Stimulated activated CD8-positive, alpha-beta memory T cell treated with anti-CD3 and anti-CD28 coated beads, Interleukin-12 subunit alpha, Interleukin-12 subunit beta, amount 100 ng/mL, for 4 hours (primary cell): ENCODE results near the gene TMED6.

Experiments
- DNase-seq: peaks from one replicate; pipeline ENCODE4 v3.0.0-alpha.2; 2020; ENCODE audit warnings: low read depth

TMED6 gene

DNA sequence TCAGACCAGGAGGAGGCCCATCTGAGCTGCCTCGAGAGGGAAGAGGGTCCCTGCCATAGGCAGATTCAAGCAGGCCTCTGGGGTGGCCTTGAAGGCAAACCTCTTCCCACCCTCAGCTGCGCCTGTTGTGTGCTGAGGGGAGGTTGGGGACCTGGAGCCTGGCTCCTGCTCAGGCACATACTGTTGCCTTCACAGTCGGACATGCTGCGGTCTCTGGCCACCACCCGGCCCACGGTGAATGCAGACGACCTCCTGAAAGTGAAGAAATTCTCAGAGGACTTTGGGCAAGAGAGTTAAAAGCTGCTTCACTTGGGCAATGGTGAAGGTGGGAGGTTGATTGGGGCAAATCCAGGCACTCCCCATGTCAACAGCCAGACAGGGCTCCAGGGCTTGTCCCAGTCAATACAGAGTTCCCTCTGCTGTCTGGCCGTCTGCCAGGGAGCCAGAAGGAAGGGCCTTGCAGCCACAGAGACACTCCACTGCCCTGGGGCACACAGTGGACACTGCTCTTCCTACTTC lies 27.5 kb downstream of the TMED6 start:
- no peak for DNase-seq

DNA sequence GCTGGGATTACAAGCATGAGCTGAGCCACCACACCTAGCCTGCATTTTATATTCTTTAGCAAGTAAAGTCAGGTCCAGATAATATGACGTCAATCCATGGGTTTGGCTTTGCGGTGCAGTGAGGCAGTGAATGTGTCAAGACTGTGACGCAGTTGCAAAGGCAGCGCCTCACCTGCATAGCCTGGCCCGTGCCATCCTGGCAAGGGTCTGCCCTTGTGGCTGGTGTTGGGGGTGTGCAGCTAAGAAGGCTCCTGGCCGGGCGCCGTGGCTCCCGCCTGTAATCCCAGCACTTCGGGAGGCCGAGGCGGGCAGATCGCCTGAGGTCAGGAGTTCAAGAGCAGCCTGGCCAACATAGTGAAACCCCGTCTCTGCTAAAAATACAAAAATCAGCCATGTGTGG lies 28.2 kb downstream of the TMED6 start:
- no peak for DNase-seq

DNA sequence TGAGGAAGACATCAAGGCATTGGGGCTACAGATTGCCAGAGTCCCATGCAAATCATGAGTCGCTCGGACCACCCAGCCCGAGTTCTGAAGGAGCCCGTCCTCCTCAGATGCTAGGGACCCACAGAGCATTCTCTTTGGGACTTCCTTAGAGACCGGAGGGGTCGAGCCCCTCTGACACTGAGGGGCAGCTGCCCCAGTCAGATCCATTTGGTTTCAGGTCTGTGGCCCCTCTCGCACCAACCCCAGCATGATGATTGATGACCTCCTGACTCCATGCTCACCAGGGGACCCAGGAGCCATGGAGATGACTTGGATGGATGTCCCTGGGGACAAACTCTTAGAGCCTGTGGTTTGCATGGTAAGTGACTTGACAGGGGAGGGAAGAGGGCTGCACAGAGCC lies 29.2 kb downstream of the TMED6 start:
- DNase-seq: no peak

DNA sequence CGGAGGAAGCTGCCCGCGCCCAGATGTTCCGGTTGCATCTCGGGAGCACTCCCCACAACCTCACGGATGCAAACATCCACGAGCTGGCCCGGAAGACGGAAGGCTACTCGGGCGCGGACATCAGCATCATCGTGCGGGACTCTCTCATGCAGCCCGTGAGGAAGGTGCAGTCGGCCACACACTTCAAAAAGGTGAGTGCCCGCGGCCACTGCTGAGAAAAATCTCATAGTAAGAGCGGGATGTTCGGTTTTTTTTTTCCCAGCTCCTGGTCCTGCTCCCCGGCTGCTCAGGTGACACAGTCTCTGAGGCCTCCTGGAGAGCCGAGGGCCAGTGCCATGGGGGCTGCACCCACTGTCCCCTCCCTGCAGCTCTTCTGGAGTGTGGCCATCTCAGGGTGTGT lies 30.5 kb downstream of the TMED6 start:
- no peak for DNase-seq

DNA sequence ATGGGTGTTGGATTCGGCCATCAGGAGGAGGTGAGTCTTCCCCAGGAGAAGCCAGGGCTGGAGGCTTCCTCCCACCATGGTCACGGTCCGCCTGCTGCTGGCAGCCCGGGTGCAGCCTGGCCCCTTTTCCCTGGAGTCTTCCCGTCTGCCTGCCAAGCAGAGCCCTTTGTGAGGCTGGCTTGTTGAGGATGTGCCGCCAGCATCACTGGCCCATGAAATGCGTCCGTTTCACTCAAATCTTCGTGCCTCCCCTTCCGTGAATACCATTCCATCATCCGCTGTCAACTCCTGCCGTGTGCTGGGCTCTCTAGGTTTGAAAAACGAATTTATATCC lies 30.9 kb downstream of the TMED6 start:
- DNase-seq: no peak

DNA sequence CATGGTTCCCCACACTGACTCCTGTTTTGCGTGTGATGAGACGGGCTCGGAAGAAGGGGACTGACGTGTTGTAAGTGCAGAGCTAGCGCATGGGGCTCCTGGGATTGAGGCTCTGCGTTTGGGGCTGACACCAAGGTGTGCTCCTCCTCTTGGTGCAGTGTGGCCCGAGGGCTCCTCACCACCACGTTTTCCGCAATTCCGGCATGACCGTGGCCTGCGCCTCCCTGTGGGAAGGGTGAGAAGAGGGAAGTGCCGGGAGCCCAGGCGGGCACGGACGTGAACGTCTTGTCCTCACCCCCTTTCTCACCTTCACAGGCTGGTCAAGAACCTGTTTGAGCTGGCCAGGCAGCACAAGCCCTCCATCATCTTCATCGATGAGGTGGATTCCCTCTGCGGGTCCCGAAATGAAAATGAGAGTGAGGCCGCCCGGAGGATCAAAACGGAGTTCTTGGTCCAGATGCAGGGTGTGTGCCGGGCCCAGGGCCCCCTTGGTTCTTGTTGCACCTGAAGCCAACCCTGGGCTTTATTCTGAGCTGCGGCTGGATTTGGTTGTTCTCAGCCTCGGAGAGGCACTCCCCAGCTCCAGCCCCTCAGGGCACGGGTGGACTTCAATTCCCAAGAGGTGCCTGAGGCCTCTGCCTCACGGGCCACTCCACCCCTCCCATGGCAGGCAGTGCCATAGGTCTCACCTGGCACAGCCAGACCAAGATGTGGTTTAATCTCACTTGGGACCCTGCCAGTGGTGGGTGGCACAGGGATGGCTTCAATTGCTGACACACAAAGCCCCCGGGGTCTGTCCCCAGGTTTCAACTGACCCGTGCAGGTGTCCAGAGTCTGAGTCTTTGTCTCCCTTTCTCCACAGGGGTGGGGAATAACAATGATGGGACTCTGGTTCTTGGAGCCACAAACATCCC lies 31.5 kb downstream of the TMED6 start:
- DNase-seq: no peak

DNA sequence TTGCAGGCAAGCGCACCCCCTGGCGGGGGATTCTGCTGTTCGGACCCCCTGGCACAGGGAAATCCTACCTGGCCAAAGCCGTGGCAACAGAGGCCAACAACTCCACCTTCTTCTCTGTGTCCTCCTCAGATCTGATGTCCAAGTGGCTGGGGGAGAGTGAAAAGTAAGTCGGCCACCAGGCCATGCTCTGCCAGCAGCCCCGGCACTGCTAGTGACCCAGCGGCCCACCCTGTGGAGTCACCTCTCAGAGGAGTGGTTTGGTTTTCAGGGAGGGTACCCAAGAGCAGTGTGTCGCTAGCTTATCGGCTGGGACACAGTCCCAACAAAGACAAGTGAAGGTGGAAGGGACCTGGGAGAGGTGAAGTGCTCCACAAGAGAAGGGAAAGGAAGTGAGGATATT lies 32.2 kb downstream of the TMED6 start:
- DNase-seq: no peak

DNA sequence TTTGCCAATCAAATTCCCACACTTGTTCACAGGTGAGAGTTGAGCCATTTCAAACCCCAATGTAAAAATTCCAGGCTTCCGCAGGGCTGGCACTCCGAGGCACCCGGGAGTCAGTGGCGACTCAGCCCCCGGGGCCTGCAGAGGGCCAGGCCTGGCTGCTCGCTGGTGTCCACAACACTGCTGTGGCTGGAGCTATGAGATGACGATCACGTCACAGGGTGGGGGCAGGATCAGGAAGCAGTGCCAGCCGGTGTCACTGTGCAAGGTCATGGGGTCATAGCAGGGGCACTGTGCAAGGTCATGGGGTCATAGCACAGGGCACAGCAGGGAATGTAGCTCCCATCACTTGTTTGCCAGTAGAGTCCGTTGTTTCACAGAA lies 32.7 kb downstream of the TMED6 start:
- DNase-seq: no peak

DNA sequence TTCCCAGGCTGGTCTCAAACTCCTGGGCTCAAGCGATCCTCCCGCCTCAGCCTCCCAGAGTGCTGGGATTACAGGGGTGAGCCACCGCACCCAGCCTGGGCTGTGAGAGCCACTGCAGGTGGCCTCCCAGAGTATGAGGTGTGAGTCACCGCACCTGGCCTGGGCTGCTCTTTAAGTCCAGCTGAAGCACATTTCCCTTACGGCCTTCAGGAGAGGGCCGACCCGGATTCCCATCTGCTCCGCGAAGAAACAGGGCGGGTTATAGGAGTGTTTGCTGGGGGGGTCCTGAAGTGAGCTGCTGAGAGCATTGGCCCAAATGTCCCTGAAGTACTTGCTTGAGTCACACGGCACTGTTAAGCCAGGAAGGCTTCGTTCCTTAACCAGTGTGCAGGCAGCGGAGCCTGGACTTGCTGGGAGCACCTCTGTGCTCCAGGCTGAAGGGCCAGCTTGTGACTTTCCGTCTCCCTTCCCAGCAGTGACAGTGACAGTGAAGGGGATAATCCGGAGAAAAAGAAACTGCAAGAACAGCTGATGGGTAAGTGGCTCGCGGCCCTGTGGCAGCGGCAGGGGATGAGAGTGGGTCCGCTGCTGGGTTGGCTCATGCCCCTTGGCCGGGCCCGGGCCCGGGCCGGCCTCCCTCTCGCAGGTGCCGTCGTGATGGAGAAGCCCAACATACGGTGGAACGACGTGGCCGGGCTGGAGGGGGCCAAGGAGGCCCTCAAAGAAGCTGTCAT lies 33.2 kb downstream of the TMED6 start:
- DNase-seq: no peak

DNA sequence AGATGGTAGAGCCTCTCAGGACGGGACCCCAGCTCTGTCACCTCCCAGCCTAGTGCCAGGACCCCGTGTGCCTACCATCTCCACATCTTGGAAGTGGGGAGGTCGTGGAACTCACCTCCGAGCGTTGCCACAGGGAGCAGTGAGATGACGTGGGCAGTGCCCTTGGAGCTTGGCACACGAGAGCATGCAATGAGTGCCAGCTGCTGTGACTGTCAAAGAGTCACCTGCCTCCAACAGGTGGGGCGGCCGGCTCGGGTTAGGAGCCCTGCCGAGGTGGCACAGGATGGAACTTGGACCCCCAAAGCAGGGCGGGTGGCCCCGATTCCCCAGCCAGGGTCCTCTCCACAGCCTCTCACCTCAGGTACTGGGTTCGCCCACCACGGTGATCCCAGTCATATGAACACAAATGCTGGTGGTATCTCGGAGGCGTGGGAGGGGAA lies 35.0 kb downstream of the TMED6 start:
- no peak for DNase-seq

DNA sequence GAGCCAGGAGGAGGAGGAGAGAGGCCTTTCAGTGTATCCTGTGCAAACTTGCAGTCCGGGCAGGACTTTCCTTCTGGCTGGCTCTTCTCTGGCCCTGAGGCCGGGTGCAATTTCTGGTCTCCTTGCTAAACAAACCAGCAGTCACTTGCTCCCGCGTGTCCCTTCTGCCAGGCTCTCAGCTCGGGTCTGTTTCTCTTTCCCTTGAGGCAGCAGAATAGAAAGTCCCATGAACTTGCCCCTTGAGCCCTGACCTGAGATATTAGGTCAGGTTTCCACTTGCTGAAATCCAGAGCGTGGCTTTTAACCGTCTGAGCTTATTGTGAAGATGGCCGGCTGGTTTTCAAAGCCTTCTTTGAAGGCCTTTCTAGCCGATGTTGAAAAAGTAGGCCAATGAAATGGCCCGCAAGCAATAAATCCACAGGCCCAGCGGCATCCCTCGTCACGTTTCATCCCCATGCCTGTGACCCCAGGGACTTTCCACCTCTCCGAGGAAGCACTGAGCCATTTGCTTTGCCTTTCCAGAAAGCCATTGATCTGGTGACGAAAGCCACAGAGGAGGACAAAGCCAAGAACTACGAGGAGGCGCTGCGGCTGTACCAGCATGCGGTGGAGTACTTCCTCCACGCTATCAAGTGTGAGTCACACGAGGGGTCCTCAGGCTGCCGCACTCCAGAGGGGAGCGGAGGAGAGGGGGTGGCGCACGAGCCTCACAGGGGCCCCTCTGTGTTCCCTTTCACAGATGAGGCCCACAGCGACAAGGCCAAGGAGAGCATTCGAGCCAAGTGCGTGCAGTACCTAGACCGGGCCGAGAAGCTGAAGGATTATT lies 35.9 kb downstream of the TMED6 start:
- DNase-seq: no peak

DNA sequence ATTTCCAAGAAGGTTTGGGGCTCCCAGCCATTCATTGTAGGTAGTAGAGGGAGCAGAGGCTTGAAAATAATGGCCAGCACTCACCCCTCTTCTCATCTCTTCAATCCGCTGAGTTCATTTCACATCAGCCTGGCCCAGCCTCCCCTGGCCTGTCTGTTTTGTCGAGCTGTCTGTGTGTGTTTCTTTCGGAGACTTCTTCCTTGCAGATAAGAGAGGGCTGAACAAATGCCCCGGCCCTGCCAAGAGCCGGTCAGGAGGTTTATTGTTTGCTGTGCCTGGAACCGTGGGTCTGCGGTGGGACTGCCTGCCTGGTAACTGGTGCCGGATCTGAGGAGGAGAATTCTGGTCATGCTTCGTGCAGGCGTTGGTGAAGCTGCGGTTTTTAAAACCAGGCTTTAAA lies 37.1 kb downstream of the TMED6 start:
- no peak for DNase-seq

DNA sequence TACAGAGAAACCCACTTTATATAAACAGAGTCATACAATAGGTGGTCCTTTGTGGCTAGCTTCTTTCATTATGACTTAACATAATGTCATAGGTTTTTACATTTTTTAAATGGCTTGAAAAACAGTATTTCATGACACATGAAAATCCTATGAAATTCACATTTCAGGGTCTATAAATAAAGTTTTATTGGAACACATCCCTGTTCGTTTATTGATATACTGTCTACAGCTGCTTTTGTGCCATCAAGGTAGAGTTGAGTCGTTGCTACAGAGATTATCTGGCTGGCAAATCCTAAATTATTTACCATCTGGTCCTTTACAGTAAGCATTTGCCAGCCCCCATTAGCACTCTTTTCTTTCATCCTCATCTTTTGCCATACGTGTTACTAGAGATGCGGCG lies 38.1 kb downstream of the TMED6 start:
- DNase-seq: no peak

DNA sequence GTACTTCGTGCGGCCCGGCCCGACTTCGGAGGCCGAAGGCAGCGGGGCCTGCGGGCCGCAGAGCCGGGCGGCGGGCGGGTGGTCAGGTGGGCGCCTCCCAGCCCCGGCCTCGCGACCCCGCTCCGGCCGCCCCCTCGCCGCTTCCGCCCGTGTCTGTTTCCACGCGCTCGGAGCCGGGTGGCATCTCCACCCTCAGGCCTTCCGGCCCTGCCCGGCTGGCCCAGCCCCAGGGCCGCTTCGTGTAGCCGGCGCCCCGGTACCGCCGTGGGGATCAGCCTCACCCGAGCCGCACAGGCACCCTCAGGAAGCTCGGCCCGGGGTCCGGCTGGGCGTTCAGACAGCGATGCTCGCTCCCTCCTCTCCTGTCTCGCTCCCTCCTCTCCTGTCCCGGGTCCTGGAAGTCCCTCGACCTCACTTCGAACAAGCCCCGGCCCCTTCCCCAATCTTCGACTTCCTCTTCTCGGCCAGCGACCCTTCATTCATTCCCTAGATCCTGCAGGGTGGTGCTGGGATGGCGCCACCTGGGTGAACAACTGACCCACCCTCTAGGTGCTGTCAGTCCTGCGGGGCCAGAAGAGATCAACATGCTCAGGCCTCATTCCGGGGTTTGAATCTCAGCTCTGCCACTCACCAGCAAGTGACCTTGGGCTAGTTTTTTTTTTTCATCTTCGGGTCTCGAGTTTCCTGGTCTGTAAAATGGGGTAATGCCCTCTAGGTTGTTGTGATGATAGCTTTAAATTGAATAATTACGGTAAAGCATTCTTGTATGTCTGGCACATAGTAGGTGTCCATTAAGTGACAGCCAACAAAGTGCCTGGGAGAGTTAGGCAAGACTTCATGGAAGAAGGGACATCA lies 39.8 kb downstream of the TMED6 start:
- DNase-seq: no peak

DNA sequence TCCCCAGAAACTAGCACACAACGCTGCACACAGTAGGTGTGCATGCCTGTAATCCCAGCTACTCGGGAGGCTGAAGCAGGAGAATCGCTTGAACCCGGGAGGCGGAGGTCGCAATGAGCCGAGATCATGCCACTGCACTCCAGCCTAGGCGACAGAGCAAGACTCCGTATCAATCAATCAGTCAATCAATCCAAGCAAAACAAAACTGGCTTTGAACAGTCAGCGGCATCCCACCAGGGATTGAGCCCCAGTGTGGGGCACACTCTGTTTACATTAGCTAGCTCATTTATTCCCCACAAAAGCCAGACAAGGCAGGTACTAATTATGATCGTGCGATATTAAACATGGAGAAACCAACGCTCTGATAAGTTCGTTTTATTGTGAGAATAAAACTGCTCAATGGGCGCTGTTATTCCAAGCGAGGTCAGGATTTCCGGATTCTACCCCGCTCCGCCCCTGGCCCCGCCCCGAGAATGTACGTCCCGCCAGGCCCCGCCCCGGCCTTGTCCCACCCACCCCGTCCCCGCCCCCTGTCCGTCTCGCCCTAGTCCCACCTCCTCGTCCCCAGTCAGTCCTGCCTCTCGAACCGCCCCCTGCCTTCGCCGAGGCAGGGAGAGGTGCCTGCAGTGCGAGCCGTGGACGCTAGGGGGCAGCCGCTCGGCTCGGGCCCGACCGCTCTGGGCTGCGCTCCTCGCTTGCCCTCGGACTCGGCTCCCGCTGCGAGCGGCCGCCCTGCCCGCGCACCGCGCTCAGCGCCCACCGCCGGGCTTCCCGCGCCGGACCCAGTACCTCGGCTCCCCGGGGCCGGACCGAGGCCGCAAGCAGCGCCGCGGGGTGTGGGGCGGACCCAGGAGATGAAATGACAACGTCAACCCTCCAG lies 40.7 kb downstream of the TMED6 start, which contains the start of gene VPS4A:
Gene VPS4A (plus strand): TSS at position 698 of the 880 bp plus-strand sequence. CDS start 162 bp downstream, at position 860.
- DNase-seq: peak; percentile 94

DNA sequence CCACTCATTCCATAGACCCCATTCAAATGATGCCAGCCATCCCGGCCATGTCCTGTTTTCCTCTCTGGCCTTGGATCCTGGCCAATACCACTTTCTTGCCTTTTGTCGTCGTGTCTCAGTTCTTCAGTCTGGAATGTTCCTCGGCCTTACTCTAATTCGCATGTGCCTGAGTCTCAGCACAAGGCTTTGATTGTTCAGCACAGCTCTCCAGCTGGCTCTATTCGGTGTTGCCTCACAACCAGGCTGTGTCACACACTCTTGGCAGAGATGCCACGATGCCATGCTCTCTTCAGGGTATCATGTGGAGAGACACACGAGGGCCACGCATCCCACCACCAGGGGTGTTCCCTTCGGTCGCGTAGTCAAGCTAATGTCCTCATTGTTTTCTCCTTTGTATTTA lies 42.3 kb downstream of the TMED6 start:
- no peak for DNase-seq

DNA sequence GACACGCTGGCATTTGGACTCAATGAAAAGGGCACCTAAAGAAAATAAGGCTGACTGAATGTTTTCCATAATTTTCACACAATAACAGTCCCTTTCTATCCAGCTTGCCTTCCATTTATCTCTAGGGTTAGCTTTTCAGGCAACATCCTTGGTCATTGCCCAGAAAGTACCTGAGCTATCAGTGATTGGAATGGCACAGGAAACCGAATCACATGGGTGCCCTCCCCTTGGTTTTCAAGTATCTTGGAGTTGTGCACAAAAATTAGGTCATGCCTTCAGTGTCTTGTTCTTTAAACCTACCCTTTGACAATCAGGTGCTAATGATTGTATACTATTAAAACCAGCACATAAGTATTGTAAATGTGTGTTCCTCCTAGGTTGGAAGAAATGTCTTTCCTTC lies 43.7 kb downstream of the TMED6 start:
- DNase-seq: no peak

DNA sequence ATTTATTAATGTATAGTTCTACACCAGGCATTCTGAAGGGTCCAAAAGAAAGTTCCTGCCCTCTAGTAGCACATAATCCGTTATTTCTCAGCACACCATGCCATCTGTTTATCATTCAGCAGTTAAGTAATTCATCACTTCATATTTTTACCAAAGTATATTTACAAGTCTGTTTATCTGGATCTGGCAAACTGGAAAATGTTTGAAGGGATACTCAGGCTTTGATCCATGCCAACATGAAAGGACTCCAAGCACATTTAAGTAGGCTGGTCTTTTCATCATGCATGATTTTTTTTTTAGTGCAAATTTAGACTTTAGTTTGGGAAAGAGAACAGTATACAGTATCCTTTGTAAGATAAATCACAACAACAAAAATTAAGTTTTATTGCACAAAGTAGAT lies 44.5 kb downstream of the TMED6 start:
- no peak for DNase-seq

DNA sequence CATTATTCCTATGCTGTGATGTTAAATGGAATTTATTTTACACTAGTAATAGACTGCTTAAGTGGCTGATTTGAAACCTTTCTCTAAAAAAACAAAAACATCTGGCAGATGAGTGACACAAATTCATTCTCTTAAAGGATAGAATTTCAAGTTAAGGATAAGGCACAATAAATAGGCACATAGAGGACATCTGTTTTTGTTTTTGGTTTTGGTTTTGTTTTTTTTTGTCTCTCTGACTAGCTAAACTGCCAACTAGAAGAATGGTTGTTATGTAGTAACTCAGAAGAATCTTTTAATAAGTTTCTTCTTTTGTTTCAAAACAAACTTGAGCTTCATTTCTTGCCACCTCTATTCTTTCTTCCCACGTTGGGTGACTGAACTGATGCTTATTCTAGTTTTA lies 45.6 kb downstream of the TMED6 start:
- DNase-seq: no peak

DNA sequence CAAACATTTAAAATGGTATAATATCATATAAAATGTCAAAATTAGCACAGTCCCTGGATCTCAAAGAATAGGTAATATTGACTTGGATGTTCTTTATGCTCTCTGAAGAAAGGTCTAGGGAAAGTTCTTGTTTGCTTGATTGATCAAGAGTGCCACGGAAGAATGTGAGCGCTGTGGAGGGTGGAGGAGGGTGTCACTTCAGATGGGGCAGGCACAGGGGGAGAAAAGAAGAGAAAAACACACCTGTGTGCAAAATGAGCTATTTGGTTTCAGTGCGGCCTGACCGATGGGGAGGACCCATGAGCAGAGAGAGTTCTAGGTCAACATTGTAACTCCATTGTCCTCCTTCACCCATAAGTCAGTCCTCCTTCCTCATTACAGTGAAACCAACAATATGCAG lies 49.3 kb downstream of the TMED6 start:
- DNase-seq: no peak
